Measurements from ENCODE around the gene ZNF630.
"Not testable (repeated sequence)": the region's sequence is repeated elsewhere in the genome, so short reads cannot be mapped to it uniquely, and the experiment has no call there.

Gene ZNF630

DNA sequence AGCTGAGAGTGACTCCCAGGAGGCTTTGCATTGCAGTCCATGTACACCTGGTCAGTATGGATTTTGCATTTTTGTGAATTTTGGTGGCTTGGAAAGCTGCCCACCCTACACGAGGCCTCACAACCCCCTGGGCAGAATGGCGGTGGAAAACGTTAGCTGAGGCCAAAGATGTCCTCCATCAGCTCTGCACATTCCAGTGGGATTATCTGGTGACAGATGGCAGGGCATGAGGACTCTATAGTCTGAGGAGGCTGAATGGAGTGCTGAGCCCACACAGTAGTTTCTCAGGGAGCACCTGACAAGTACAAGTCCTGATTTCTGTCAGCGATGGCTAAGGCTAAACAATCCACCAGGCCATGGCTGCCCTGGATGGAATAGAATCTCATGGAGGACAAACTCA is 43.9 kb downstream of the ZNF630 start:
- H3K36me3 ChIP-seq (ENCODE audit: insufficient read depth, low read length); H3K9me3 ChIP-seq (ENCODE audit: low read length); H3K27me3 ChIP-seq (ENCODE audit: control insufficient read depth in 1 of 2, insufficient read depth in 2 of 2, low read length in 2 of 2); H3K4me3 ChIP-seq (ENCODE audit: low read depth in 1 of 2, low read length in 2 of 2); H3K9ac ChIP-seq (ENCODE audit: low read length); H3K4me1 ChIP-seq (ENCODE audit: insufficient read depth, low read length); H3K27ac ChIP-seq (ENCODE audit: low read depth, low read length): not testable (repeated sequence)

DNA sequence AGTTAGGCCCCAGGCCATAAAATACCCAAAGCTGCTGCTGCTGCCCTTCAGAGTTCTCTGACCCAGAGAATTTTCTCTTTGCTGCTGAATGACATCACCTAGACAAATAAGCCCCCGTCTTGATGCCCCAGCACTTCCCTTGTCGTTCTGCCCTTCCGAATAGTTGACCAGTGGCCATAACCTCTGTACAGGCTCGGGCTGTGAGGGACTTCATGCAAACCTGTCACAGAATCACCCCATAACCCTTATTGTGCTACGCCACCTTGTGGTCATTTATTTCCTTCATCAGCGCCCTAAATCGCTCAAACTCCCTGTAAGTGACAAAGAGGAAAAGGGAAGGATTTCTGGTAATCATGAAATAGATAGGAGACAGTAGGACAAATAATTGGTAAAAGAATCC is 45.9 kb downstream of the ZNF630 start:
- H3K4me3 ChIP-seq (ENCODE audit: low read depth in 1 of 2, low read length in 2 of 2), result no peak overlapping the region
- no peaks in the 10 kb centered on the region for H3K4me1 ChIP-seq (ENCODE audit: insufficient read depth, low read length)
- H3K27me3 ChIP-seq (ENCODE audit: control insufficient read depth in 1 of 2, insufficient read depth in 2 of 2, low read length in 2 of 2), result no peaks in the 10 kb centered on the region
- H3K9me3 ChIP-seq (ENCODE audit: low read length), result no peaks in the 10 kb centered on the region
- no peaks in the 10 kb centered on the region for H3K36me3 ChIP-seq (ENCODE audit: insufficient read depth, low read length)
- H3K27ac ChIP-seq (ENCODE audit: low read depth, low read length), result no peak overlapping the region
- H3K9ac ChIP-seq (ENCODE audit: low read length), result no peak overlapping the region

DNA sequence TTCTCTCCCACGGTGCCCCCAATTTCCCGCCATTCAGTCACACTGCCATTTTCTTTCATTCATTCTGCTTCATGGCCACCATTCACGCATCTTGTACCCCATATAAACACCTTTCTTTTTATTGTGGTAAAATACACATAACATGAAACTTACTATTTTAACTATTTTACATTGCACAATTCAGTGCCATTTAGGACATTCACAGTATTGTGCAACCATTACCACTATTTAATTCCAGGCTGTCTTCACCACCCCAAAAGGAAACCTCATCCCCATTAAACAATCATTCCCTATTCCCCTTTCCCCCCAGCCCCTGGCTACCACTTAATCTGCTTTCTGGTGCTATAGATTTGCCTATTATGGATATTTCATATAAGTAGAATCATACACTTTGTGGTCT is 48.7 kb downstream of the ZNF630 start:
- no peak overlapping the region for H3K4me3 ChIP-seq (ENCODE audit: low read depth in 1 of 2, low read length in 2 of 2)
- H3K27ac ChIP-seq (ENCODE audit: low read depth, low read length), result no peak overlapping the region
- no peaks in the 10 kb centered on the region for H3K27me3 ChIP-seq (ENCODE audit: control insufficient read depth in 1 of 2, insufficient read depth in 2 of 2, low read length in 2 of 2)
- H3K36me3 ChIP-seq (ENCODE audit: insufficient read depth, low read length), result no peaks in the 10 kb centered on the region
- no peak overlapping the region for H3K9ac ChIP-seq (ENCODE audit: low read length)
- H3K9me3 ChIP-seq (ENCODE audit: low read length), result no peaks in the 10 kb centered on the region
- no peaks in the 10 kb centered on the region for H3K4me1 ChIP-seq (ENCODE audit: insufficient read depth, low read length)

DNA sequence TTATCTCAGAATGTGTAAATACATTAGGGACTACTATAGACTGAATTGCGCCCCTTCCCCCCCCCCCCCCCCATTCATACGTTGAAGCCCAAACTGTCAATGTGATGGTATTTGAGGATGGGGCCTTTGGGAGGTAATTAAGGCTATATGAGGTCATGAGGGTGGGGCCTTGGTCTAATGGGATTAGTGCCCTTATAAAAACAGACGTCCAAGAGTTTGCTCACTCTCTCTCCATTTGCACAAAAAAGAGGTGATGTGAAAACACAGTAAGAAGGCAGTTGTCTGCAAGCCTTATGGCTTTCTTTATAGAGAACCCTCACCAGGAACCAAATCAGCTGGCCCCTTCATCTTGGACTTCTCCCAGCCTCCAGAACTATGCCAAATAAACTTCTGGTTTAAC is 49.3 kb downstream of the ZNF630 start:
- Histone ChIP-seq H3K27me3 (ENCODE audit: control insufficient read depth in 1 of 2, insufficient read depth in 2 of 2, low read length in 2 of 2) (no peaks in the 10 kb centered on the region), H3K4me3 (ENCODE audit: low read depth in 1 of 2, low read length in 2 of 2) (peak overlapping the region in 1 of 2 donors; percentile 64), H3K4me1 (ENCODE audit: insufficient read depth, low read length) (no peaks in the 10 kb centered on the region), H3K36me3 (ENCODE audit: insufficient read depth, low read length) (no peaks in the 10 kb centered on the region), H3K27ac (ENCODE audit: low read depth, low read length) (no peak overlapping the region), H3K9ac (ENCODE audit: low read length) (no peak overlapping the region), H3K9me3 (ENCODE audit: low read length) (no peaks in the 10 kb centered on the region)

DNA sequence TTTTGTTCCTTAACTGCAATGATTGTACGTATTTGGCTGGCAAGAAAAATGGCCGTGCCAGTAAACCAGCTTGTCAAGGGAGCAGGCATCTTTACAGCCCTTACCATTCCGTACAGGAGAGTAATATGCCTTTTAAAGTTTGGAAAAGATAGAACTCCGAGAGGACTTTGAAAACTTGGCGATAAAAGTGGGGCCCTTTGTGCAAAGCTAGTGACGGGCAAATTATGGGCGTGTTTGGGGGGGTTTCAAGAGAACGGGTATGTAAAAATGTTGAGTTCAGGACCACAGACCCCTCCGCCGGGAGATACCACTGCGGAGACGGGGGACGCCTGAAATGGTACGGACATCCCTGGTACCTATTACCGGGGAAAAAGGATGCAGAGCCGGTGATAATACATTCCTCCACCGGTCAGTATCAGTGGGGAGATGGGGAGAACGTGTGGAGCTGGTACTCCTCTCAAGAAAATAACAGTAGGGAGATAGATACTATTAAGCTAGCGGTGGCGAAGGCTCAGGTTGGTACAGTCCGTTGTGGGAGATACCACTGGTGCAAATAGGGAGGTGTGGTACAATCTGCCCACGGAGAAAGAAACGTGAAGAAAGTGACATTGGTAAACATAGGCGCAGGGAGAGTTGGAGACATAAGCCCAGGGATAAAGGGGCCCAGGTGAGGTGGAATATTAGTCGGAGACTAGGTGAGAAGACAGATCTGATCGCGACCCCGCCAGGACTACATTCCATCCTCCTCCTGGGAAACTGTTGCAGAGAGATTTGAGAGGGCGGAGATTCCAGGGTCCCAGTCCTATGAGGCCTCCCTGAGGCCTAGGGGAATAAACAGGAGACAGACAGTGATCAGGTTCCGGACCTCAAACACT is 50.2 kb downstream of the ZNF630 start:
- no peaks in the 10 kb centered on the region for H3K27me3 ChIP-seq (ENCODE audit: control insufficient read depth in 1 of 2, insufficient read depth in 2 of 2, low read length in 2 of 2)
- peak overlapping the region; percentile 64 to 83 for H3K4me3 ChIP-seq (ENCODE audit: low read depth in 1 of 2, low read length in 2 of 2)
- H3K27ac ChIP-seq (ENCODE audit: low read depth, low read length), result peak overlapping the region; percentile 70
- H3K36me3 ChIP-seq (ENCODE audit: insufficient read depth, low read length), result no peaks in the 10 kb centered on the region
- H3K4me1 ChIP-seq (ENCODE audit: insufficient read depth, low read length), result no peaks in the 10 kb centered on the region
- no peaks in the 10 kb centered on the region for H3K9me3 ChIP-seq (ENCODE audit: low read length)
- peak overlapping the region; percentile 60 for H3K9ac ChIP-seq (ENCODE audit: low read length)

DNA sequence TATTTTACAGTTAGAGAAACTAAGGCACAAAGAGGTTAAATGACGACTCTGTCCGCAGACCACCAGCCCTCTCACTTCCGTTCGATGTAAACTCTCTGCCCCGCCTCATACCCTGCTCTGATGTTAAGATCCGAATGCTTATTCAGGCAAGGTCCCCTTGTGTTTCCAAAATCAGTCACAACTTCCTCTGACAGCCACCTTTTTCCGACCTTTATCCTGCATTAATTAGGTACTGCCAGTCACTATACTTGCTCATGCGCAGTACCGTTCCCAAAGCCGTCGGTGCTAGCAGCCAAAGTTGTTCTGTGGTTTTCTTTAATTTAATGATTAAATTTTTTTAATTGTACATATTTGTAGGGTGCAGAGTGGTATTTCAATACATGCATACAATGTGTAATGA is 51.0 kb downstream of the ZNF630 start:
- H3K4me1 ChIP-seq (ENCODE audit: insufficient read depth, low read length); H3K4me3 ChIP-seq (ENCODE audit: low read depth in 1 of 2, low read length in 2 of 2); H3K27ac ChIP-seq (ENCODE audit: low read depth, low read length); H3K36me3 ChIP-seq (ENCODE audit: insufficient read depth, low read length); H3K27me3 ChIP-seq (ENCODE audit: control insufficient read depth in 1 of 2, insufficient read depth in 2 of 2, low read length in 2 of 2); H3K9ac ChIP-seq (ENCODE audit: low read length); H3K9me3 ChIP-seq (ENCODE audit: low read length): not testable (repeated sequence)

DNA sequence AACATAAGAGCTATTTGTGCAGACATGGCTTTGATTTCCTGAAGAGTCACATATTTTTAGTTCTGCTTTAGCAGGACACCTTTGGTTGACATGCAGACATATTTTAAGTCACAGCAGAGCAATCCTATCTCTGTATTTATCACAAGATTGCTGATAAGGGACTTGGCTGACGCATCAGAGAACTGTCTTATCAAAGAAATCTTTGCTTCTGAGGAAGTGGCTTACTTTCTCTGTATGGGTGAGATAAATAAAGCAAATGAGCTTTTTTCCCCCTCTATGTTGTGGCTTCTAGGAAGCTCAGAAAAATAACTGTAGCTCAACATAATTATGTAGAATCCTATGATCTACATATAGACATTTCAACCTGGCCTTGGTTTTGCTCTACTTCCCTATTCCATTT is 51.5 kb downstream of the ZNF630 start:
- H3K27me3 ChIP-seq (ENCODE audit: control insufficient read depth in 1 of 2, insufficient read depth in 2 of 2, low read length in 2 of 2); H3K9ac ChIP-seq (ENCODE audit: low read length); H3K4me3 ChIP-seq (ENCODE audit: low read depth in 1 of 2, low read length in 2 of 2); H3K36me3 ChIP-seq (ENCODE audit: insufficient read depth, low read length); H3K4me1 ChIP-seq (ENCODE audit: insufficient read depth, low read length); H3K27ac ChIP-seq (ENCODE audit: low read depth, low read length); H3K9me3 ChIP-seq (ENCODE audit: low read length): not testable (repeated sequence)

DNA sequence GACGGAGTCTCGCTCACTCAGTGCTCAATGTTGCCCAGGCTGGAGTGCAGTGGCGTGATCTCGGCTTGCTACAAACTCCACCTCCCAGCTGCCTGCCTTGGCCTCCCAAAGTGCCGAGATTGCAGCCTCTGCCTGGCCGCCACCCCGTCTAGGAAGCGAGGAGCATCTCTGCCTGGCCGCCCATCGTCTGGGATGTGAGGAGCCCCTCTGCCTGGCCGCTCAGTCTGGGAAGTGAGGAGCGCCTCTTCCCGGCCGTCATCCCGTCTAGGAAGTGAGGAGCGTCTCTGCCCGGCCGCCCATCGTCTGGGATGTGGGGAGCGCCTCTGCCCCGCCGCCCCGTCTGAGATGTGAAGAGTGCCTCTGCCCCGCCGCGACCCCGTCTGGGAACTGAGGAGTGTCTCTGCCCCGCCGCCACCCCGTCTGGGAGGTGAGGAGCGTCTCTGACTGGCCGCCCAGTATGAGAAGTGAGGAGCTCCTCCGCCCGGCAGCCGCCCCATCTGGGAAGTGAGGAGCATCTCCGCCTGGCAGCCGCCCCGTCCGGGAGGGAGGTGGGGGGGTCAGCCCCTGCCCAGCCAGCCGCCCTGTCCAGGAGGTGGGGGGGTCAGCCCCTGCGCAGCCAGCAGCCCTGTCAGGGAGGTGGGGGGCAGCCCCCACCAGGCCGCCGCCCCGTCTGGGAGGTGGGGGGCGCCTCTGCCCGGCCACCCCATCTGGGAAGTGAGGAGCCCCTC is 54.7 kb downstream of the ZNF630 start:
- H3K27me3 ChIP-seq (ENCODE audit: control insufficient read depth in 1 of 2, insufficient read depth in 2 of 2, low read length in 2 of 2); H3K27ac ChIP-seq (ENCODE audit: low read depth, low read length); H3K36me3 ChIP-seq (ENCODE audit: insufficient read depth, low read length); H3K9ac ChIP-seq (ENCODE audit: low read length); H3K9me3 ChIP-seq (ENCODE audit: low read length); H3K4me3 ChIP-seq (ENCODE audit: low read depth in 1 of 2, low read length in 2 of 2); H3K4me1 ChIP-seq (ENCODE audit: insufficient read depth, low read length): not testable (repeated sequence)

DNA sequence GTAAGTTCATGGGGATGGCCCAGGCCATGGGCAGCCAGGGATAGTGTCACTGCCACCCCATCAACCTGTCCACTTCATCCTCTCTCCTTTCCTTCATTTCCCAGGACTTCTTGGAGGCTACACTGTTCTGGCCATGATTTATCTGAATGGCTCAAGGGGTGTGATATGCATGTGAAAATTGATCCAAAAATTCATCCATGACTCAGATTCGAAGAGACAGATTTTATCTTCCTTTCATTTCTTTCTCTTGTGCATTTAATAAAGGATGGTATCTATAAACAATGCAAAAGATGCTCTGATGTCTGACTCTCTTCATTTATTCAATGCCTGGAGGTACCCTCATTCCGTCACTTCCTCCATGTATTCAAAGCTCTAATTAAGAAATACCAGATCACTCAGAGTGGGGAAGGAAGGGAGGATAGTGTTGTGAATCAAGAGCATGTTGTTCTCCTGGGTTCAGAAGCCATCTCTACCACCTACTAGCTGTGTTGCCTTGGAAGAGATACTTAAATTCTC is 61.9 kb downstream of the ZNF630 start:
- H3K9me3 ChIP-seq (ENCODE audit: low read length); H3K36me3 ChIP-seq (ENCODE audit: insufficient read depth, low read length); H3K4me3 ChIP-seq (ENCODE audit: low read depth in 1 of 2, low read length in 2 of 2); H3K27me3 ChIP-seq (ENCODE audit: control insufficient read depth in 1 of 2, insufficient read depth in 2 of 2, low read length in 2 of 2); H3K9ac ChIP-seq (ENCODE audit: low read length); H3K27ac ChIP-seq (ENCODE audit: low read depth, low read length); H3K4me1 ChIP-seq (ENCODE audit: insufficient read depth, low read length): not testable (repeated sequence)

All from muscle layer of colon (tissue), 2 donors.